Glutamatergic neuron (in vitro differentiated cells): ENCODE measurements around the gene CLRN3. TPM values are rescaled to one million over a fixed set of nuclear protein-coding genes. Genes with fewer than 3 reads are reported as not detected.

Experiments used
- DNase-seq: peaks from one replicate; pipeline ENCODE4 v3.0.0; 2022
- H3K27ac Mint-ChIP-seq: one replicate; pipeline ENCODE4 v1.8.0; 2020; ENCODE audit warnings: mild to moderate bottlenecking, mixed read lengths, inconsistent platforms; ENCODE audit not compliant: unreplicated experiment
- H3K27me3 Mint-ChIP-seq: one replicate; pipeline ENCODE4 v1.8.0; 2020; ENCODE audit warnings: mild to moderate bottlenecking, moderate library complexity, mixed read lengths, inconsistent platforms; ENCODE audit not compliant: unreplicated experiment
- H3K36me3 Mint-ChIP-seq: one replicate; pipeline ENCODE4 v1.8.0; 2020; ENCODE audit warnings: mild to moderate bottlenecking, mixed read lengths, inconsistent platforms; ENCODE audit not compliant: unreplicated experiment
- H3K4me1 Mint-ChIP-seq: one replicate; pipeline ENCODE4 v1.8.0; 2020; ENCODE audit warnings: mild to moderate bottlenecking, low read depth, mixed read lengths, inconsistent platforms; ENCODE audit not compliant: unreplicated experiment
- H3K4me3 Mint-ChIP-seq: one replicate; pipeline ENCODE4 v1.8.0; 2020; ENCODE audit warnings: mild to moderate bottlenecking, mixed read lengths, inconsistent platforms; ENCODE audit not compliant: unreplicated experiment
- H3K9me3 Mint-ChIP-seq: one replicate; pipeline ENCODE4 v1.8.0; 2020; ENCODE audit warnings: mild to moderate bottlenecking, moderate library complexity, mixed read lengths, inconsistent platforms; ENCODE audit not compliant: unreplicated experiment
- total RNA-seq: library from RNA; stranded (reverse); fragmentation: NEBNext Ultra II Directional; extraction: Animal tissue kit (Norgen Biotek cat#: 25700); gene quantifications from one replicate; pipeline ENCODE4 v1.2.1, GENCODE V29; 2021; ENCODE audit not compliant: unreplicated experiment
- TF ChIP-seq, protein P1 (sequence below): fragments of 200-600 bp; sonication (generic); IDR thresholded peaks from one replicate; pipeline ENCODE4 v1.5.0; 2021; ENCODE audit not compliant: partially characterized antibody, unreplicated experiment

Gene CLRN3
- total RNA-seq, 1 donor from 2014 or later, result not detected

DNA sequence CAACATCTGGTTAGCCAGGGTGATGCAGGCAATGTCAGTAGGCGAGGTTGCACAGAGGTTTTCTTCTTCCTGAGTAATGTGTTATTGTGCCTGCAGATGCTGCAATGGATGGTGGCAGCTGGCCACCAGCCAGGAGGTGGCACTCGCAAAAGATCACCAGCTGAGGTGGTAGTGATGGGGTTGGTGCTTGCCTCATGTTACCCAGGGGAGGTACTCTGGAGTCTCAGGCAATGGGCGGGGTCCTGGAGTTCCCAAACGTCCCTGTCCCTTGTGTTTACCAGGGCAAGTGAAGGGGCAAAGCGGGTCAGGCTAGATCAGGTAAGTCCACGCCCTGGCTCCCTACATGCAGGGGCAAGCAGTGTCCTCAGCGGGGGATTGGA, 21.1 kb downstream of the CLRN3 start:
- TF ChIP-seq, protein P1, sequence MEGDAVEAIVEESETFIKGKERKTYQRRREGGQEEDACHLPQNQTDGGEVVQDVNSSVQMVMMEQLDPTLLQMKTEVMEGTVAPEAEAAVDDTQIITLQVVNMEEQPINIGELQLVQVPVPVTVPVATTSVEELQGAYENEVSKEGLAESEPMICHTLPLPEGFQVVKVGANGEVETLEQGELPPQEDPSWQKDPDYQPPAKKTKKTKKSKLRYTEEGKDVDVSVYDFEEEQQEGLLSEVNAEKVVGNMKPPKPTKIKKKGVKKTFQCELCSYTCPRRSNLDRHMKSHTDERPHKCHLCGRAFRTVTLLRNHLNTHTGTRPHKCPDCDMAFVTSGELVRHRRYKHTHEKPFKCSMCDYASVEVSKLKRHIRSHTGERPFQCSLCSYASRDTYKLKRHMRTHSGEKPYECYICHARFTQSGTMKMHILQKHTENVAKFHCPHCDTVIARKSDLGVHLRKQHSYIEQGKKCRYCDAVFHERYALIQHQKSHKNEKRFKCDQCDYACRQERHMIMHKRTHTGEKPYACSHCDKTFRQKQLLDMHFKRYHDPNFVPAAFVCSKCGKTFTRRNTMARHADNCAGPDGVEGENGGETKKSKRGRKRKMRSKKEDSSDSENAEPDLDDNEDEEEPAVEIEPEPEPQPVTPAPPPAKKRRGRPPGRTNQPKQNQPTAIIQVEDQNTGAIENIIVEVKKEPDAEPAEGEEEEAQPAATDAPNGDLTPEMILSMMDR, result no peak
- H3K4me3 Mint-ChIP-seq, result no peak overlapping the region
- no peak for DNase-seq
- H3K27ac Mint-ChIP-seq, result no peak overlapping the region
- peaks cover 2% of the 10 kb centered on the region for H3K27me3 Mint-ChIP-seq
- H3K36me3 Mint-ChIP-seq, result peaks cover 8% of the 10 kb centered on the region
- H3K9me3 Mint-ChIP-seq, result no peaks in the 10 kb centered on the region
- peaks cover 3% of the 10 kb centered on the region for H3K4me1 Mint-ChIP-seq

- TF ChIP-seq, protein P1, result no peak
- Mint-ChIP-seq H3K27me3 (peaks cover 2% of the 10 kb centered on the region), H3K4me1 (peaks cover 3% of the 10 kb centered on the region), H3K4me3 (no peak overlapping the region), H3K27ac (no peak overlapping the region), H3K9me3 (no peaks in the 10 kb centered on the region), H3K36me3 (peaks cover 9% of the 10 kb centered on the region)
- no peak for DNase-seq
Measured at GRCh38 chr10:127869329-127869728, 23.4 kb downstream of the CLRN3 start.

- H3K27me3 Mint-ChIP-seq, result peaks cover 2% of the 10 kb centered on the region
- no peak overlapping the region for H3K27ac Mint-ChIP-seq
- H3K4me3 Mint-ChIP-seq, result no peak overlapping the region
Measured at GRCh38 chr10:127867805-127868204, 24.9 kb downstream of the CLRN3 start.

GRCh38 chr10:127866276-127867013, 26.3 kb downstream of the CLRN3 start:
- Mint-ChIP-seq H3K4me3 (no peak overlapping the region), H3K36me3 (peaks cover 24% of the 10 kb centered on the region), H3K9me3 (peaks cover 5% of the 10 kb centered on the region), H3K27ac (no peak overlapping the region), H3K4me1 (no peaks in the 10 kb centered on the region), H3K27me3 (peaks cover 2% of the 10 kb centered on the region)
- TF ChIP-seq, protein P1, result no peak
- DNase-seq, result no peak

More at GRCh38 chr10:127867805-127868204, 24.9 kb downstream of the CLRN3 start:
- Mint-ChIP-seq H3K4me1 (peaks cover 3% of the 10 kb centered on the region), H3K9me3 (peaks cover 5% of the 10 kb centered on the region), H3K36me3 (peaks cover 24% of the 10 kb centered on the region)
- DNase-seq, result no peak
- TF ChIP-seq, protein P1, result no peak

DNA sequence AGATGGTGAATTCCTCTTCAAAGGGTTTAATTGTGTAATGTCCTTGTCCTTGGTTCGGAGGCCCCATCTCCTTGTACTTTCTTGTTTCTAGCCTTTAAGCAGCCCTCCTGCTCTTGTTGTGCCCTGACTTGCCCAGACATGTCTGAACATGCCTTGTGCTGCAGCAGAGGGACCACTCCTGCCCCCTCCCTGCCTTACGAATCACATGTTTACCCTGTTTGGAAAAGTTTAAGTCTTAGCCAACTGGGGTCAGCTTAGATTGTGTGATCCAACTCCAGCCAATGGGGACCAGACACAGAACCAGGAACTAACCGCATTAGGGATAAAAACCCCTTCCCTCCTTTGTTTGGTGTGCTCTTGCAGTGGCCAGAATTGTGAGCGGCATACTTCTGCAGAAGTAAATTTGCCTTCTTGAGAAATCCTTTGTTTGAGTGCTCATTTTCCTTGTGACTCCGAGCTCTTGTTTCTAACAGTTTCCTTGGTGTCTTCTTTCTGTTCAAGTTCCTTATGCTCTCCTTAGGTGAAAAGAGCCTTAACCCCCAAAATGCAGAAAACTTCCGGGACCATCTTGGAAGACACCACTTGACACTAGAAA, 29.4 kb downstream of the CLRN3 start:
- peaks cover 5% of the 10 kb centered on the region for H3K9me3 Mint-ChIP-seq
- H3K4me3 Mint-ChIP-seq, result no peak overlapping the region
- TF ChIP-seq, protein P1, result no peak
- H3K4me1 Mint-ChIP-seq, result no peaks in the 10 kb centered on the region
- H3K27me3 Mint-ChIP-seq, result no peaks in the 10 kb centered on the region
- no peak overlapping the region for H3K27ac Mint-ChIP-seq
- H3K36me3 Mint-ChIP-seq, result peaks cover 19% of the 10 kb centered on the region
- DNase-seq, result no peak
